Panc1 (cell line): ENCODE data around the gene MLLT3. TPM values are rescaled to one million over a fixed set of nuclear protein-coding genes. Genes with fewer than 3 reads are reported as not detected.

Source experiments
- ATAC-seq: fragments of 200-7000 bp; cut with Tn5 transposase; 2 replicates; pipeline ENCODE4 v1.9.1; 2020; ENCODE audit warnings: mild to moderate bottlenecking, moderate library complexity
- BruUV-seq: library from RNA; stranded (reverse); fragments of 400-500 nt; replicated peaks from 2 replicates; lab custom pipeline; 2021; lab: Mats Ljungman, UMichigan
- CTCF ChIA-PET: fragments of 300-600 bp; sonication (Branson Sonifier 250); formaldehyde crosslinking; loops from one replicate; lab custom pipeline; 2022; ENCODE audit warnings: antibody characterized with exemption; lab: Charles Lee
- POLR2A ChIA-PET: fragments of 300-600 bp; sonication (Branson Sonifier 250); formaldehyde crosslinking; loops from one replicate; lab custom pipeline; 2022; ENCODE audit warnings: antibody characterized with exemption; lab: Charles Lee
- DNase-seq: peaks from one replicate; pipeline ENCODE4 v3.0.0-alpha.2; 2010; ENCODE audit warnings: low read depth, low spot score
- H3K27ac ChIP-seq: 2 replicates; pipeline ENCODE4 v1.5.1; 2011; ENCODE audit warnings: mild to moderate bottlenecking, low read length, inconsistent platforms
- H3K27me3 ChIP-seq: fragments of 200-500 bp; sonication (Bioruptor generic); 2 replicates; pipeline ENCODE4 v1.6.0; 2014; ENCODE audit warnings: low read length, inconsistent platforms; ENCODE audit not compliant: control insufficient read depth, insufficient read depth
- H3K36me3 ChIP-seq: fragments of 200-500 bp; sonication (Bioruptor generic); 2 replicates; pipeline ENCODE4 v1.5.1; 2014; ENCODE audit warnings: inconsistent platforms, mild to moderate bottlenecking, low read length, moderate library complexity; ENCODE audit not compliant: control insufficient read depth, insufficient read depth
- H3K4me1 ChIP-seq: 2 replicates; pipeline ENCODE4 v1.5.1; 2011; ENCODE audit warnings: inconsistent platforms, mild to moderate bottlenecking, low read length, moderate library complexity; ENCODE audit not compliant: control insufficient read depth, insufficient read depth
- H3K4me3 ChIP-seq, 2 experiments: 2 replicates each; pipeline ENCODE4 v1.5.1; 2011 to 2012; ENCODE audit warnings: low read depth in 2 of 2, low read length in 2 of 2, mild to moderate bottlenecking in 2 of 2, inconsistent platforms in 1 of 2, moderate library complexity in 1 of 2
- H3K9me3 ChIP-seq: fragments of 200-500 bp; sonication (Bioruptor generic); 2 replicates; pipeline ENCODE4 v1.5.1; 2014; ENCODE audit warnings: low read depth, mild to moderate bottlenecking, inconsistent platforms, low read length, moderate library complexity; ENCODE audit not compliant: control insufficient read depth, insufficient read depth
- POLR2AphosphoS5 ChIP-seq: IDR thresholded peaks from 2 replicates; pipeline ENCODE4 v1.6.1; 2012; ENCODE audit warnings: mild to moderate bottlenecking, low read depth, low read length, moderate library complexity
- SIN3A ChIP-seq: IDR thresholded peaks from 2 replicates; pipeline ENCODE4 v1.6.1; 2012; ENCODE audit warnings: low read depth, mild to moderate bottlenecking, low read length, moderate library complexity, borderline replicate concordance; ENCODE audit not compliant: insufficient read depth
- TCF7L2 ChIP-seq: IDR thresholded peaks from 2 replicates; pipeline ENCODE4 v1.6.1; 2011; ENCODE audit warnings: mild to moderate bottlenecking, low read depth, low read length, inconsistent platforms
- in situ Hi-C: cut with HindIII; loops from 2 replicates; pipeline ENCODE4 v1.10.0; 2016; ENCODE audit warnings: low sequenced_read_pairs, low pct_unique_long_range_greater_than_20kb
- intact Hi-C: fragments of 100-400 bp; cut with micrococcal nuclease; formaldehyde crosslinking; loops from one replicate; pipeline ENCODE4 v1.10.0; 2022; ENCODE audit not compliant: unreplicated experiment
- total RNA-seq: library from RNA; stranded (reverse); gene quantifications from one replicate; pipeline ENCODE4 v1.2.1, GENCODE V29; 2021; ENCODE audit not compliant: unreplicated experiment
- TF ChIP-seq, protein P1 (sequence below), 2 experiments: IDR thresholded peaks; 2 replicates each; pipeline ENCODE4 v1.6.1; 2011 to 2012; ENCODE audit warnings: low read depth in 2 of 2, control low read depth in 1 of 2, low read length in 1 of 2, mild to moderate bottlenecking in 1 of 2, moderate library complexity in 1 of 2; ENCODE audit not compliant: insufficient read depth in 1 of 2
- TF ChIP-seq, protein P2 (sequence below): fragments of 450-650 bp; IDR thresholded peaks from 2 replicates; pipeline ENCODE4 v1.5.1; 2017; ENCODE audit warnings: mild to moderate bottlenecking

The MLLT3 gene
- total RNA-seq, 1 experiment from 2014 or later, result 0.49 TPM

GRCh38 chr9:20473515-20474013 lies 148.7 kb downstream of the MLLT3 start:
- Histone ChIP-seq H3K4me1 (no peaks in the 10 kb centered on the region), H3K27ac (no peak overlapping the region), H3K36me3 (no peaks in the 10 kb centered on the region), H3K4me3 (no peak overlapping the region), H3K27me3 (no peaks in the 10 kb centered on the region), H3K9me3 (no peaks in the 10 kb centered on the region)
- DNase-seq (no peak), ATAC-seq (no peak)
- ChIA-PET POLR2A (no interaction called here), CTCF (no interaction called here)
- in situ Hi-C loops (no loop called here), intact Hi-C loops (no loop called here)
- TF ChIP-seq POLR2AphosphoS5 (no peak), TCF7L2 (no peak), SIN3A (no peak)
- TF ChIP-seq, protein P1, sequence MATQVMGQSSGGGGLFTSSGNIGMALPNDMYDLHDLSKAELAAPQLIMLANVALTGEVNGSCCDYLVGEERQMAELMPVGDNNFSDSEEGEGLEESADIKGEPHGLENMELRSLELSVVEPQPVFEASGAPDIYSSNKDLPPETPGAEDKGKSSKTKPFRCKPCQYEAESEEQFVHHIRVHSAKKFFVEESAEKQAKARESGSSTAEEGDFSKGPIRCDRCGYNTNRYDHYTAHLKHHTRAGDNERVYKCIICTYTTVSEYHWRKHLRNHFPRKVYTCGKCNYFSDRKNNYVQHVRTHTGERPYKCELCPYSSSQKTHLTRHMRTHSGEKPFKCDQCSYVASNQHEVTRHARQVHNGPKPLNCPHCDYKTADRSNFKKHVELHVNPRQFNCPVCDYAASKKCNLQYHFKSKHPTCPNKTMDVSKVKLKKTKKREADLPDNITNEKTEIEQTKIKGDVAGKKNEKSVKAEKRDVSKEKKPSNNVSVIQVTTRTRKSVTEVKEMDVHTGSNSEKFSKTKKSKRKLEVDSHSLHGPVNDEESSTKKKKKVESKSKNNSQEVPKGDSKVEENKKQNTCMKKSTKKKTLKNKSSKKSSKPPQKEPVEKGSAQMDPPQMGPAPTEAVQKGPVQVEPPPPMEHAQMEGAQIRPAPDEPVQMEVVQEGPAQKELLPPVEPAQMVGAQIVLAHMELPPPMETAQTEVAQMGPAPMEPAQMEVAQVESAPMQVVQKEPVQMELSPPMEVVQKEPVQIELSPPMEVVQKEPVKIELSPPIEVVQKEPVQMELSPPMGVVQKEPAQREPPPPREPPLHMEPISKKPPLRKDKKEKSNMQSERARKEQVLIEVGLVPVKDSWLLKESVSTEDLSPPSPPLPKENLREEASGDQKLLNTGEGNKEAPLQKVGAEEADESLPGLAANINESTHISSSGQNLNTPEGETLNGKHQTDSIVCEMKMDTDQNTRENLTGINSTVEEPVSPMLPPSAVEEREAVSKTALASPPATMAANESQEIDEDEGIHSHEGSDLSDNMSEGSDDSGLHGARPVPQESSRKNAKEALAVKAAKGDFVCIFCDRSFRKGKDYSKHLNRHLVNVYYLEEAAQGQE (IDR thresholded peaks at IDR 0.05; ENCODE audit: insufficient read depth in 1 of 2, low read depth in 2 of 2, low read length in 1 of 2), result no peak
- TF ChIP-seq, protein P2, sequence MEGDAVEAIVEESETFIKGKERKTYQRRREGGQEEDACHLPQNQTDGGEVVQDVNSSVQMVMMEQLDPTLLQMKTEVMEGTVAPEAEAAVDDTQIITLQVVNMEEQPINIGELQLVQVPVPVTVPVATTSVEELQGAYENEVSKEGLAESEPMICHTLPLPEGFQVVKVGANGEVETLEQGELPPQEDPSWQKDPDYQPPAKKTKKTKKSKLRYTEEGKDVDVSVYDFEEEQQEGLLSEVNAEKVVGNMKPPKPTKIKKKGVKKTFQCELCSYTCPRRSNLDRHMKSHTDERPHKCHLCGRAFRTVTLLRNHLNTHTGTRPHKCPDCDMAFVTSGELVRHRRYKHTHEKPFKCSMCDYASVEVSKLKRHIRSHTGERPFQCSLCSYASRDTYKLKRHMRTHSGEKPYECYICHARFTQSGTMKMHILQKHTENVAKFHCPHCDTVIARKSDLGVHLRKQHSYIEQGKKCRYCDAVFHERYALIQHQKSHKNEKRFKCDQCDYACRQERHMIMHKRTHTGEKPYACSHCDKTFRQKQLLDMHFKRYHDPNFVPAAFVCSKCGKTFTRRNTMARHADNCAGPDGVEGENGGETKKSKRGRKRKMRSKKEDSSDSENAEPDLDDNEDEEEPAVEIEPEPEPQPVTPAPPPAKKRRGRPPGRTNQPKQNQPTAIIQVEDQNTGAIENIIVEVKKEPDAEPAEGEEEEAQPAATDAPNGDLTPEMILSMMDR, result no peak
- BruUV-seq, result no TSS peak

- Histone ChIP-seq H3K4me3 (no peak overlapping the region), H3K4me1 (no peaks in the 10 kb centered on the region), H3K27ac (no peak overlapping the region), H3K27me3 (no peaks in the 10 kb centered on the region), H3K36me3 (no peaks in the 10 kb centered on the region), H3K9me3 (no peaks in the 10 kb centered on the region)
- POLR2A ChIA-PET, result no interaction called here
- CTCF ChIA-PET, result no interaction called here
- in situ Hi-C loops (no loop called here), intact Hi-C loops (no loop called here)
- ATAC-seq, result no peak
- DNase-seq, result no peak
- TF ChIP-seq POLR2AphosphoS5 (no peak), SIN3A (no peak)
- TF ChIP-seq, protein P1 (IDR thresholded peaks at IDR 0.05; ENCODE audit: insufficient read depth in 1 of 2, low read depth in 2 of 2, low read length in 1 of 2), result no peak
- BruUV-seq, result no TSS peak
Observed at GRCh38 chr9:20472342-20473045, 149.8 kb downstream of the MLLT3 start.
